Measurements from ENCODE around the gene IRF2BP1.
"Not testable (repeated sequence)": the region's sequence is repeated elsewhere in the genome, so short reads cannot be mapped to it uniquely, and the experiment has no call there.

IRF2BP1 gene

GRCh38 chr19:45901912-45902650 lies 16.1 kb upstream of the IRF2BP1 start, which contains the start of gene MYPOP:
Gene MYPOP, minus strand, starts transcription at chr19:45902613. Its CDS starts 840 bp downstream, at chr19:45901773.
- peak; percentile 68 for DNase-seq

- peak; percentile 42 for DNase-seq
Measured at GRCh38 chr19:45901432-45901911, 15.5 kb upstream of the IRF2BP1 start.

GRCh38 chr19:45900738-45901431 lies 14.9 kb upstream of the IRF2BP1 start:
- DNase-seq: peak; percentile 12

GRCh38 chr19:45899919-45900589 lies 14.1 kb upstream of the IRF2BP1 start:
- no peak for DNase-seq

- no peak for DNase-seq
Measured at GRCh38 chr19:45899253-45899652, 13.3 kb upstream of the IRF2BP1 start.

- DNase-seq: no peak
Measured at GRCh38 chr19:45897261-45897812, 11.4 kb upstream of the IRF2BP1 start.

- DNase-seq: not testable (repeated sequence)
Measured at GRCh38 chr19:45895983-45896599, 10.2 kb upstream of the IRF2BP1 start.

- no peak for DNase-seq
Measured at GRCh38 chr19:45895519-45895972, 9.6 kb upstream of the IRF2BP1 start.

GRCh38 chr19:45890877-45891276 lies 4.9 kb upstream of the IRF2BP1 start:
- no peak for DNase-seq

- no peak for DNase-seq
Measured at GRCh38 chr19:45889210-45889885, 3.4 kb upstream of the IRF2BP1 start.

- no peak for DNase-seq
Measured at GRCh38 chr19:45887200-45887710, 1.3 kb upstream of the IRF2BP1 start.

- peak; percentile 99 for DNase-seq
Measured at GRCh38 chr19:45886427-45887199, 672 bp upstream of the IRF2BP1 start.

GRCh38 chr19:45884682-45885555 lies 1.0 kb downstream of the IRF2BP1 start:
- DNase-seq: peak; percentile 41

GRCh38 chr19:45883881-45884681 lies 1.9 kb downstream of the IRF2BP1 start:
- DNase-seq: no peak

GRCh38 chr19:45883586-45883880 lies 2.4 kb downstream of the IRF2BP1 start:
- DNase-seq: no peak

GRCh38 chr19:45882652-45883585 lies 3.0 kb downstream of the IRF2BP1 start:
- peak; percentile 93 for DNase-seq

GRCh38 chr19:45881909-45882528 lies 3.9 kb downstream of the IRF2BP1 start:
- no peak for DNase-seq

Data from eye (tissue), 1 donor.